Measurements from ENCODE around the gene C1QL4.
A peak's percentile ranks its signal among the peaks of the same experiment; 100 is the strongest.

- TF ChIP-seq CTCF (IDR thresholded peaks at IDR 0.05) (peak; percentile 47), EZH2 (IDR thresholded peaks at IDR 0.05; ENCODE audit: borderline replicate concordance, insufficient read depth, low read depth, low read length, poor library complexity, severe bottlenecking) (no peak)
Measured at GRCh38 chr12:49369411-49370145, 32.6 kb upstream of the C1QL4 start.
